B cell (primary cell): ENCODE results near the gene PLSCR3. TPM values are rescaled to one million over a fixed set of nuclear protein-coding genes. Genes with fewer than 3 reads are reported as not detected.

ENCODE experiments used
- ATAC-seq: fragments of 200-7000 bp; cut with Tn5 transposase; one replicate; pipeline ENCODE4 v1.10.0; 2021; ENCODE audit warnings: low read depth, mild to moderate bottlenecking, moderate number of reproducible peaks, moderate library complexity
- CTCF ChIA-PET: fragments of 350-600 bp; sonication (Branson Sonifier 250); formaldehyde crosslinking; loops from one replicate; lab custom pipeline; 2021; ENCODE audit warnings: antibody characterized with exemption, inconsistent platforms; lab: Charles Lee
- POLR2A ChIA-PET: fragments of 350-600 bp; sonication (Branson Sonifier 250); formaldehyde crosslinking; loops from one replicate; lab custom pipeline; 2021; ENCODE audit warnings: antibody characterized with exemption; lab: Charles Lee
- DNase-seq: peaks from one replicate; pipeline ENCODE4 v3.0.0; 2013
- H2AFZ ChIP-seq: 2 replicates; pipeline ENCODE4 v1.6.1; 2012; ENCODE audit warnings: mild to moderate bottlenecking, low read depth, low read length; ENCODE audit not compliant: insufficient read depth, poor library complexity, severe bottlenecking
- H3K27ac ChIP-seq, 2 donors: 1 replicate in 1 of 2; 2 replicates in 1 of 2; pipeline ENCODE4 v1.5.1; 2012 to 2013; ENCODE audit warnings: low read length in 2 of 2, mild to moderate bottlenecking in 2 of 2, moderate library complexity in 1 of 2
- H3K27me3 ChIP-seq, 4 experiments: fragments of 200-600 bp in 1 of 4; sonication (generic) in 1 of 4; replicated peaks in 1 of 4; 1 replicate in 2 of 4; 2 replicates in 2 of 4; pipeline versions ENCODE4 v1.6.1 to v1.7.0; 2013 to 2016; ENCODE audit warnings: low read length in 3 of 4, mild to moderate bottlenecking in 2 of 4, mixed read lengths in 1 of 4, moderate library complexity in 1 of 4; ENCODE audit not compliant: insufficient read depth in 4 of 4, control insufficient read depth in 3 of 4; ENCODE audit errors: control extremely low read depth in 1 of 4
- H3K36me3 ChIP-seq, 2 experiments: replicated peaks in 1 of 2; 1 replicate in 1 of 2; 2 replicates in 1 of 2; pipeline versions ENCODE4 v1.6.1 to v1.7.1; 2013; ENCODE audit warnings: low read length in 1 of 2; ENCODE audit not compliant: insufficient read depth in 2 of 2, control insufficient read depth in 1 of 2; ENCODE audit errors: control extremely low read depth in 1 of 2, extremely low read depth in 1 of 2
- H3K4me1 ChIP-seq, 2 donors: fragments of 200-600 bp in 1 of 2; sonication (generic) in 1 of 2; 1 replicate in 1 of 2; 2 replicates in 1 of 2; pipeline versions ENCODE4 v1.5.1 to v1.6.1; 2013 to 2017; ENCODE audit warnings: low read length in 2 of 2; ENCODE audit not compliant: control insufficient read depth in 2 of 2, insufficient read depth in 2 of 2
- H3K4me2 ChIP-seq: replicated peaks from 2 replicates; pipeline ENCODE3; 2012; ENCODE audit warnings: mild to moderate bottlenecking, low read depth, low read length; ENCODE audit not compliant: poor library complexity, severe bottlenecking
- H3K4me3 ChIP-seq, 5 experiments: fragments of 200-600 bp in 1 of 5; sonication (generic) in 1 of 5; 1 replicate in 3 of 5; 2 replicates in 2 of 5; pipeline versions ENCODE4 v1.5.1 to v1.7.0; 2011 to 2016; ENCODE audit warnings: low read length in 4 of 5, mild to moderate bottlenecking in 4 of 5, low read depth in 2 of 5, control low read depth in 1 of 5, moderate library complexity in 1 of 5; ENCODE audit not compliant: insufficient read depth in 1 of 5; ENCODE audit errors: control extremely low read depth in 1 of 5, extremely low read depth in 1 of 5
- H3K79me2 ChIP-seq: fragments of 200-600 bp; sonication (generic); one replicate; pipeline ENCODE4 v1.6.0; 2016; ENCODE audit warnings: low read length; ENCODE audit not compliant: control insufficient read depth, insufficient read depth
- H3K9ac ChIP-seq: fragments of 200-600 bp; sonication (generic); 2 replicates; pipeline ENCODE4 v1.6.1; 2017; ENCODE audit warnings: mild to moderate bottlenecking, low read length, moderate library complexity
- H3K9me3 ChIP-seq, 3 donors: one replicate each; pipeline versions ENCODE4 v1.6.1 to v1.7.1; 2013; ENCODE audit warnings: low read length in 2 of 3; ENCODE audit not compliant: control insufficient read depth in 2 of 3, insufficient read depth in 1 of 3; ENCODE audit errors: control extremely low read depth in 1 of 3
- H4K20me1 ChIP-seq: 2 replicates; pipeline ENCODE4 v1.6.0; 2012; ENCODE audit warnings: mild to moderate bottlenecking, low read length; ENCODE audit not compliant: insufficient read depth, control insufficient read depth, poor library complexity, severe bottlenecking
- H3K27ac Mint-ChIP-seq: one replicate; pipeline ENCODE4 v1.8.0; 2021; ENCODE audit warnings: mixed read lengths
- H3K27me3 Mint-ChIP-seq: one replicate; pipeline ENCODE4 v1.8.0; 2021; ENCODE audit warnings: mixed read lengths
- H3K4me1 Mint-ChIP-seq: one replicate; pipeline ENCODE4 v1.8.0; 2021; ENCODE audit warnings: mixed read lengths
- H3K4me3 Mint-ChIP-seq: one replicate; pipeline ENCODE4 v1.8.0; 2021; ENCODE audit warnings: mixed read lengths
- H3K9me3 Mint-ChIP-seq: one replicate; pipeline ENCODE4 v1.8.0; 2022; ENCODE audit warnings: mixed read lengths; ENCODE audit not compliant: insufficient read depth
- CTCF ChIP-seq: fragments of 200-600 bp; IDR thresholded peaks from one replicate; pipeline ENCODE4 v1.8.0; 2022; ENCODE audit warnings: antibody characterized with exemption, mild to moderate bottlenecking
- EZH2 ChIP-seq: IDR thresholded peaks from 2 replicates; pipeline ENCODE4 v1.6.1; 2012; ENCODE audit warnings: borderline replicate concordance, low read depth, mild to moderate bottlenecking, moderate library complexity, low read length; ENCODE audit not compliant: insufficient read depth, poor library complexity, severe bottlenecking
- WGBS: methylation state at CpG from one replicate; pipeline ENCODE4 v1.1.5; 2013; ENCODE audit warnings: missing lambda C conversion rate; ENCODE audit not compliant: insufficient coverage; 5-methylcytosine and 5-hydroxymethylcytosine counted together
- intact Hi-C: fragments of 100-400 bp; cut with micrococcal nuclease; formaldehyde crosslinking; loops from one replicate; pipeline ENCODE4 v1.10.0; 2022
- polyA plus RNA-seq: library from polyadenylated mRNA; depleted of rRNA; stranded (reverse); fragments of >200 nt; gene quantifications from 2 replicates; pipeline ENCODE4 v1.2.3, GENCODE V29; 2012
- total RNA-seq, 2 donors: library from RNA; stranded (reverse); fragments of 120-200 nt in 1 of 2; gene quantifications; 1 replicate in 1 of 2; 2 replicates in 1 of 2; pipeline versions ENCODE4 v1.2.3 to v1.2.4, GENCODE V29; 2013 to 2022

Gene PLSCR3
- total and polyA plus RNA-seq, 2 donors (not counting 1 experiment from before 2014, with no cell fraction given), result 31.6 to 122 TPM

- TF ChIP-seq CTCF, result no peak
- no peak for TF ChIP-seq EZH2
- DNase-seq (no peak), ATAC-seq (no peak)
- ChIA-PET POLR2A (interaction anchor here (0.8 to 3.2 kb wide), 6 partner anchors 44 to 250 kb away, joined by 3 to 27 read pairs (median 3); partner anchors contain the start of genes GPS2, POLR2A, SLC35G6 and TP53), CTCF (interaction anchor here (0.7 to 4.2 kb wide), 31 partner anchors 8 to 250 kb away, joined by 3 to 43 read pairs (median 6); partner anchors contain the start of genes CHRNB1, MPDU1, NEURL4 and POLR2A)
- Histone ChIP-seq H3K36me3 (no peaks in the 10 kb centered on the region), H4K20me1 (peaks cover 49% of the 10 kb centered on the region), H3K27ac (no peak overlapping the region), H3K27me3 (peaks cover 0 to 45% (median 31%) of the 10 kb centered on the region in 4 experiments), H3K9ac (no peak overlapping the region), H3K4me2 (peak overlapping the region; percentile 93), H3K79me2 (peaks cover 27% of the 10 kb centered on the region), H2AFZ (no peak overlapping the region), H3K4me3 (peak overlapping the region in 2 of 5 experiments; percentile 7 to 23), H3K4me1 (peaks cover 51 to 53% of the 10 kb centered on the region in 2 donors), H3K9me3 (peaks cover 0 to 34% (median 0%) of the 10 kb centered on the region in 3 donors)
- H3K27ac Mint-ChIP-seq, result no peak overlapping the region
- no peaks in the 10 kb centered on the region for H3K9me3 Mint-ChIP-seq
- peaks cover 37% of the 10 kb centered on the region for H3K27me3 Mint-ChIP-seq
- H3K4me3 Mint-ChIP-seq, result peak overlapping the region; percentile 84
- H3K4me1 Mint-ChIP-seq, result peaks cover 48% of the 10 kb centered on the region
- WGBS, result 47% methylated on average over 31 of the region's 31 CpGs
- intact Hi-C loops, result loop anchor here (5.0 kb wide), 2 partner anchors 400 to 1950 kb away; partner anchors contain the start of genes DERL2, MIS12 and SLC16A13
Measured at GRCh38 chr17:7437369-7437863, 43.1 kb upstream of the PLSCR3 start.
